HG03432 (cell line): ENCODE measurements around the gene TSPAN31.
"Not testable (repeated sequence)": the region's sequence is repeated elsewhere in the genome, so short reads cannot be mapped to it uniquely, and the experiment has no call there.

ENCODE experiments used
- ATAC-seq: cut with Tn5 transposase; IDR thresholded peaks from one replicate; pipeline ENCODE4 v1.9.1; 2021; ENCODE audit warnings: mild to moderate bottlenecking, moderate library complexity; ENCODE audit not compliant: unreplicated experiment

The TSPAN31 gene

DNA sequence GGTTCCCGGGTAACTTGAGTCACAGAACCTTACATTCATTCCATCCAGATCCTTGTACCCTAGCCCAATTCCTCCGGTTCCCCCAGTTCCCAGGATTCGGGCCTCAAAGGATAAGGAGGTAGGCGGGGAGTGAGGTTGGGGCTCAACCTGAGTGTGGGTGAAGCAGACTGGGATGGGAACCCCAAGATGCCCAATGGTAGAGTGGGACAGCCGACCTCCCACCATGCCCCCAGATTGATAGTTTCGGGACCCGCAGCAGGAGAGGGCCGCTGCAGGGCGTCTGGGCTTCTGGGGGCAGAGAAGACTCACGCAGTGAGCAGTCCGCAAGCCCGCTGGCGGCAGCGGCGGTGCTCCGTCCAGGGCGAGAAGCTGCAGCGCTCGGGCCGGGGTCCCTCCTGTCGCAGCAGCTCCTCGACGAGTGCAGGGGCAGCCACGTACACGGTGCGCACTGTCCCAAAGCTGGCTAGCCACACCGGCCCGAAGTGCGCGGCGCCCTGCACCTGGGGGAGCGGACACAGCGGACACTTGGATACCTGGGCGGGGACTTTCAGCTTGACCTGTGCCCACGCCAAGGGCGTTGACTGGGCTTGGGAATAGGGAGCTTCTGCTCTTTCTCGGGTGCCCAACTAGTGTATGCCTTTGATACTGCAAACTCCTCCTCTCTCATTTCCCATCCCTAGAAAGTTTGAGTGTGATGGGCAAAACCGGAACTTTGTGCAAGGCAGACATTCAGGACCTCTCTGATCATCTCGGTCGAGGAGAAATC lies 21.0 kb downstream of the TSPAN31 start:
- no peak for ATAC-seq

DNA sequence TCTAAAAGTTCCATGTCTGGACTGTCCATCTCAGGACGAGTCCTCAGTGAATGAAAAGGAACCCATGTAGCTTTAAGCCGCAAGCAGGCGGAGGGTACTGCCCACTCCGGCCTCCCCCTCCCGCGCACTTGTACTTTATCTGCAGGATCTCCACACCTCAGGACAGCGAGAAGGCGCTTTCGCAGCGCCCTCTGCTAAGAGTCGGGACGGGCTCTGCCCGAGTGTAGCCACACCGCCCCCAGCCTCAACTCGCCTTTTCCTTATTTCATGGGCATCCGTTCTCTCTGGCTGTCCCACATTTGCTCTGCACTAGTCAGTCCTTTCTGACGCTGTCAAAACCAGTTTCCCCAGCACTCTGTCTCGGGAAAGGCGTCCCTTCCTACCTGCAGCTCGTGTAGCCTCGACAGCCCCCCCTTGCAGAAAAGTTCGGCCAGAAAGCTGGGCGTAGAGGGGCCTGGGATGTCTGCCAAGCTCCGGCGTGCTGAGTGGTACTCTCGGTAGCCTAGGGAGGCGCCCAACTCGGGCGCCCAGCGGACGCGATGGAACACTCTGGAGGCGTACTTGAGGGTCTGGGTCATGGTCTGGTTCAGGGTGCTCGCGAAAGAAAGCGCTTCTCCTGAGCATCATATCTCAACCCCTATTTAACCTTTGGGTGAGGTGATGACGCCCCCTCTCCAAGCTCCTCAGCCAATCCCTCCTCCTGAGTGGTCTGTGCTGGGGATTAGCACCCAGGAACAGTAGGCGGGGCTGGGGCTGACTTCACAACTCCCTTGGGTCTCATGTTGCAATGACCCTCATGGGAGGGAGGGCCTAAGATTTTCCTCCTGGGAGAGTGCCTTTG lies 21.8 kb downstream of the TSPAN31 start, which contains the start of gene CYP27B1:
Gene CYP27B1 (minus strand): TSS at position 615 of the 841 bp plus-strand sequence. CDS start 37 bp downstream, at position 578.
- ATAC-seq = no peak

GRCh38 chr12:57767305-57767698 lies 22.5 kb downstream of the TSPAN31 start:
- no peak for ATAC-seq

GRCh38 chr12:57767876-57768275 lies 23.0 kb downstream of the TSPAN31 start:
- ATAC-seq = no peak

DNA sequence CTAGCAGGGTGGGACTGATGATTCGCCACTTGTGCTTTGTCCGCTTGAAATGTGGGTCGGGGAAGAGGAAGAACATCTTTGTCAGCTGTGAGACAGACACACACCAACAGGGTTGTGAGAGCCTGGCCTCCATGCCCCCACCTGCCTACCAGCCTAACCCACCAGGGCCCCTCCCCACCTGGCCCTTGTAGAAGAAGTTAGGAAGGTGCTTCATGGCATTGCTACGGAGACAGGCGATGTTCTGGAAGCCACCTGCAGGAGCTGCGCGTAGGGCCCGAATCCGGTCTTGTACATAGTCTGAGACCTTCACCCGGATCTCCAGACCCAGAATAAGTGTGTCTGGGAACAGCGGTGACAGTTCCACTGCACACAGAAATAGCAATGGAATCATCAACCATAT lies 24.8 kb downstream of the TSPAN31 start:
- no peak for ATAC-seq

- no peak for ATAC-seq
These were observed 25.9 kb downstream of the TSPAN31 start for GRCh38 chr12:57770734-57771133.

- peak; percentile 80 for ATAC-seq
These were observed 26.5 kb downstream of the TSPAN31 start for GRCh38 chr12:57771236-57771872.

DNA sequence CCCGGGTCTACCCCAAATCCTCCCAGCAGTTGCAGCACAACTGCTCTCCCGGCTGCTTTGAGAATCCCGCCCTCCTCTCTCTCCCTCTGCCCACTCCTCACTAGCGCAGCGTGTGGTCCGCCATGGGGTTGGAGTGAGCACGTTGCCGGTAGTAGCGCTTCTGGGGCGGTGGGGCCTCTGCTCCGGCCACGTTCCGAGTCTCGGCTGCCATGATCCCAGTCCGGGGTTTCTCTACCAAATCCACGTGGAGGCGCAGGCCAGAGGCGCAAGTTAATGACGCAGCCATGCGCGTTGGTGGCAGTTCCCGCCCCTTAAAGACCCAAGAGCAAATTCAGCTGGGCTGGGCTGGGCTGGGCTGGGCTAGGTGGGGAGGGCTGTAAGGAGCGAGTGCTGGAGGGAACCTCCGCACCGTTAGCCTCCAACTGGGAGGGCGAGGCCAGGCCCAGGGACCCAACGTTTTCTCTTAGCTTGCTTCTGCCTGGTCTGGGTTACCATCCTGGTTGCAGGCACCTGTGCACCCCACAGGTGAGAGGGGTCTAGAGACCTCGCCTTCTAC lies 27.1 kb downstream of the TSPAN31 start, which contains the start of gene METTL1:
Gene METTL1 (minus strand): TSS at position 233 of the 556 bp plus-strand sequence. CDS start 22 bp downstream, at position 211.
- ATAC-seq = peak; percentile 87

DNA sequence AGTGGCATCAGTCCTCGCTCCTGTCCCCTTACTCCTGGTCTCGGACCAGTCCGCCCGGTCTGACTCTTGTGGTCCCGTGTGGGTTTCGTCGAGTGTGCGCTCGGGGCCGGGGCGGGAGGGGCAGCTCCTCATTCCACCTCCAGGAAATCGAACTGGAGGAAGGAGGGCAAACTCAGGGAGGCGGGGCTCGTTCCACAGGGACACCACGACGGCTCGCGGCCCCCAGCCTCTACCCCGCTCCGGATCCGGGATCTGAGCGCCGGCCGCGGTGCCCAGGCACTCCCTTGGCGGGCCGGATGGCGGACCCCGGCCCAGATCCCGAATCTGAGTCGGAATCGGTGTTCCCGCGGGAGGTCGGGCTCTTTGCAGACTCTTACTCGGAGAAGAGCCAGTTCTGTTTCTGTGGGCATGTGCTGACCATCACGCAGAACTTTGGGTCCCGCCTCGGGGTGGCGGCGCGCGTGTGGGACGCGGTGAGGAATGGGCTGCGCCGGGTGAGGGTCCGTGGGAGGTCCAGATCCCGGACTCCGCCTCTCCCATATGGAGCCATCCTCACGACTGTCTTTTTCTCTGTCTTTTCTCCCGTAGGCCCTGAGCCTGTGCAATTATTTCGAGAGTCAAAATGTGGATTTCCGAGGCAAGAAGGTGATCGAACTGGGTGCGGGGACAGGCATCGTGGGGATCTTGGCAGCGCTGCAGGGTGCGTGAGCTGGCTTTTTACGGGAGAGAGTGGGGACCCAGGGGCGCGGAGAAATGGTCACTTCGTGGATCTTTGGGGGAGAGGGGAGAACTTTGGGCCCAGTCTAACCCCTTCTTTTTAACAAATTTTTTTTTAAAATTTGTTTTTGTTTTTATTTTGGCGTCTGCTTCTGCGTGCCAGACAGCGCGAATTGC lies 27.8 kb downstream of the TSPAN31 start, which contains the start of gene EEF1AKMT3:
Gene EEF1AKMT3 (plus strand): TSS at position 186 of the 894 bp plus-strand sequence. CDS start 111 bp downstream, at position 297.
- peak; percentile 36 for ATAC-seq

DNA sequence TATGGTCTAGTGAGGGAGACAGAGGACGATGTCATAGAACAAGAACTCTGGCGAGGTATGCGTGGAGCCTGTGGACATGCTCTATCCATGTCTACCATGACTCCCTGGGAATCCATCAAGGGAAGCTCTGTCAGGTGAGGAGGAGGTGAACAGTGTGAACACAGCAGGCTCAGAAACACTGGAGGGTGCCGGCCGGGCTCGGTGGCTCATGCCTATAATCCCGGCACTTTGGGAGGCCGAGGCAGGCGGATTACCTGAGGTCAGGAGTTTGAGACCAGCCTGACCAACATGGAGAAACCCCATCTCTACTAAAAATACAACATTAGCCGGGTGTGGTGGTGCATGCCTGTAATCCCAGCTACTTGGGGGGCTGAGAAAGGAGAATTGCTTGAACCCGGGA lies 29.8 kb downstream of the TSPAN31 start:
- not testable (repeated sequence) for ATAC-seq

DNA sequence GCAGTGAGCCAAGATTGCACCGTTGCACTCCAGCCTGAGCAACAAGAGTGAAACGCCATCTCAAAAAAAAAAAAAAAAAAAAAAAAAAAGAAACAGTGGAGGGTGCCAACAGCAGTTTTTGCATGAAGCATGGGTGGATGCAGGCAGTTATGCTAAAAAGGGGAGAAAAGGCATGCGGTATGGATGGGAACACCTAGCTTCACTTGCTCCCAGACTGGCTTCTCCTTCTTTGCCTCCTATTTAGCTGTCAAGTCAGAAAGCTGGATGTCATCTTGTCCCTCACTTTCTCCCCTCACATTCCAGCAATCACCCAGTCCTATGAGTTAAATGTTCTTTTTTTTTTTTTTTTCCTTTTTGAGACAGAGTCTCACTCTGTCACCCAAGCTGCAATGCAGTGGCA lies 30.2 kb downstream of the TSPAN31 start:
- no peak for ATAC-seq

DNA sequence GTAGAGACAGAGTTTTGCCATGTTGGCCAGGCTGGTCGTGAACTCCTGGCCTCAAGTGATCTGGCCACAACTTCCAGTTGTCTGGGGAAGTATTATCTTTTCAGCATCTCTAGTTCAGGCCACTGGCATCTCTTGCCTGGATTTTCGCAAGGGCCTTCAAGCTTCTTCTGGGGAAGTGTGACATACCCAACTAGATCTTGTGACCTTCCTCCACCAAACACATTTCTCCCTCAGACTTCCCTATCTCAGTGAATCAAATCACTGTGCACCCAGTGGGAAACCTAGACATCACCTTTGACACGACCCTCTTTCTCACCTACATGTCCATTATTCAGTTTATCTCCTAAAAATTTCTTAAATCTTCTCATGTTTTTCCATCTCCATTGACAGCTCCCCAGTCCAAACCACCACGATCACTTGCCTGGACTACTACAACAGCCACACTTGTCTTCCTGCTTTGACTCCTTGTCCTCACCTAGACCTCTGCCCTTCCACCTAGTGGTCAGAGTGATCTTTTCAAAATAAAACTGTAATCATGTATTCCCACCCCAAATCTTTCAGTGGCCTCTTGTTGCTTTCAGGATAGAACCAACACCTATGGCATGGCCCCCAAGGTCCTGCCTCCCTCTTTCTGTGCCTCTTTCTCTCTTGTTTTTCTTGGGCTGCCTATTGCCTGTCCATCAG lies 30.9 kb downstream of the TSPAN31 start:
- no peak for ATAC-seq

- no peak for ATAC-seq
These were observed 31.4 kb downstream of the TSPAN31 start for GRCh38 chr12:57776247-57776587.

GRCh38 chr12:57777367-57777766 lies 32.5 kb downstream of the TSPAN31 start:
- ATAC-seq = no peak

DNA sequence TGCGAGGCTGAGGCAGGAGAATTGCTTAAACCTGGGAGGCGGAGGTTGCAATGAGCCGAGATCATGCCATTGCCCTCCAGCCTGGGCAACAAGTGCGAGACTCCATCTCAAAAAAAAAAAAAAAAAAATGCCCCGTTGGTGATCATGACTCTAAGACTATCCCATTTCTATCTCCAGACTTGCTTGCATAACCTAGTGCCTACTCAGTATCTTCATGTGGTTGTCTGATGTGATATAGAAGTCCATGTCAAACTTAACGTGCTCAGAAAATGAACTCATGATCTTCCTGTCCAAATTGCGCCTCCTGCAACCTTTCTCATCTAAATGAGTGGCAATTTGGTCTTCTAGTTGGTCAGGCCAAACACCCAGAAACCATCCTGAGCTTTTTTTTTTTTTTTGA lies 33.1 kb downstream of the TSPAN31 start:
- ATAC-seq = no peak

DNA sequence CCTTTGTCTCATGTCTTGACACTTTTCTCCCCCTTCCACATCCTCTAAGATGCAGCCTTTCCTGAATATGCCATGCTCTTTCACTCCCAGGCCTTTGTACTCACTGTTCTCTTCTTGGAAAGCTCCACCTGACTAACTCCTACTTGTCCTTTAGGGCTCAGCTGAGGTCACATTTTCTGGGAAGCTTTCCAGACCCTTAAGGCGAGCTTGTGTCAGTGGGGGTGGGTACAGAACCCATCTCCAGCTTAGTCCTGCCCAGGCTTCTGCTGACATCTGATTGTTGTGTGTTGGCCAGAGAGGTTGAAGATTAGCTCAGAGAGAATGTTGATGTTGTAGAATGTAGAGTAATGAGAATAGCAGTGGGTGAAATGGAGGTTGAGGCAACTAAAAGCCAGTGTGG lies 34.9 kb downstream of the TSPAN31 start:
- no peak for ATAC-seq

GRCh38 chr12:57780284-57780897 lies 35.6 kb downstream of the TSPAN31 start:
- no peak for ATAC-seq

GRCh38 chr12:57781244-57781643 lies 36.4 kb downstream of the TSPAN31 start:
- ATAC-seq = no peak

DNA sequence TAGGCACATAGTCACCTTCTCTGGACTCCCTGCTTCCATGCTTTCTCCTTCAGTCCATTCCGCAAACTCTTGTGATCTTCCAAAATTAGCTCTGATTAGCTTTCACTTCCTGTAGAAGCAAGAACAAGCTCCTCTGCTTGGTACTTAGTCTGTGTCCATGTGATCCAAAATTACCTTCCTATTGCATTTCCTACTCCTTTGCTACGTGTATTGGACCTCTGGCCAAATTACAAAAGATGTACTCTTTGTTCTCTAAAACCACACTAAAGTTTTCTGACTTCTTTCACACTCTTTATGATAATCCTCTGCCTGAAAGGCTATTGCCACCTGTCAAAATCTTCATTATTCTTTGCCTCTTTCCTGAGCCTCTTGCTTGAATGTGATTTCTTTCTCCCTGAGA lies 37.0 kb downstream of the TSPAN31 start:
- ATAC-seq = no peak
